GM18868 (cell line): ENCODE results near the gene MFAP1.

ENCODE experiments used
- ATAC-seq: cut with Tn5 transposase; IDR thresholded peaks from one replicate; pipeline ENCODE4 v1.9.1; 2021; ENCODE audit warnings: mild to moderate bottlenecking, moderate library complexity; ENCODE audit not compliant: unreplicated experiment

Gene MFAP1

GRCh38 chr15:43777267-43777914, 47.1 kb downstream of the MFAP1 start:
- peak; percentile 54 for ATAC-seq

- peak; percentile 48 for ATAC-seq
Measured at GRCh38 chr15:43776718-43777266, 47.7 kb downstream of the MFAP1 start, which contains the start of gene ELL3. ELL3 (minus strand) TSS chr15:43776966; CDS start chr15:43776901, 65 bp downstream.

GRCh38 chr15:43776101-43776717, 48.3 kb downstream of the MFAP1 start:
- peak; percentile 63 for ATAC-seq

- no peak for ATAC-seq
Measured at GRCh38 chr15:43775411-43775965, 49.0 kb downstream of the MFAP1 start.

DNA sequence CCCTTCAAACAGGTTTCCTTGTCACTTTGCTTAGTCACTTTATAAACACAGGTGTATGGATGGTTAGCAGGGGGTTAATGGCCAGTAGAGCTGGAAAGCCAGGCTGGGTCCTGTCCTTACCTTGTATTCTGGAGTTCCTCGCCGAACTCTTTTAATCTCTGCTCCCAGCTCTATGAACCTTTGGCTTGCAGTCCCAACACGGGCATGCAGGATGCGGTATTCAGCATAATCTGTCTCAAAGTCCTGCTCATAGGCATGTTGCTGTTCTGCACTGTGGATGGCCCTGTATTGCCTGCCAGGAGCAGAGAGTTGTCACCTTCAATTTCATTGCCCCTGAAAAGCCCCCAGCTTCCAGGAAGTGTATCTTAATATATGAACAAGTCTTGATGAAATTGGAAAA, 50.4 kb downstream of the MFAP1 start:
- no peak for ATAC-seq

DNA sequence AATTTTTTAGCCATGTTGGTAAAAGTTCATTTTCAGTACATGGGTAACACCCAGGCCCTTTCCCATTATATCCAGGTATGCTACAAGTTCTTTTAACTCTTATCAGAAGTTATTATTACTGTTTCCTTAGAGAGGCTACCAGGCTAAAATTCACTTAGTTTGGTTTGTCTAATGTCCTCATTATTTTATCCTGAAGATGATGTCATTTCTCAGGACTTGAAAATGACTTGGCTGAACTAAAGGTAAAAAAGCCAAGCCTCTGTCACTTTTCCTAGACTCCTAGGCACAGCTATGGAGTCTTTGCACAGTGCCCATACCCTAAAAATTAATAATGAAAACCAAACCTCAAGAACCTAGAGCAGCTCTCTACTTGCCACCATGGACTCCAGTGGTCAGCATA, 51.9 kb downstream of the MFAP1 start:
- no peak for ATAC-seq

- ATAC-seq = no peak
Measured at GRCh38 chr15:43771816-43772215, 52.7 kb downstream of the MFAP1 start.

GRCh38 chr15:43769584-43770228, 54.8 kb downstream of the MFAP1 start:
- ATAC-seq = no peak

DNA sequence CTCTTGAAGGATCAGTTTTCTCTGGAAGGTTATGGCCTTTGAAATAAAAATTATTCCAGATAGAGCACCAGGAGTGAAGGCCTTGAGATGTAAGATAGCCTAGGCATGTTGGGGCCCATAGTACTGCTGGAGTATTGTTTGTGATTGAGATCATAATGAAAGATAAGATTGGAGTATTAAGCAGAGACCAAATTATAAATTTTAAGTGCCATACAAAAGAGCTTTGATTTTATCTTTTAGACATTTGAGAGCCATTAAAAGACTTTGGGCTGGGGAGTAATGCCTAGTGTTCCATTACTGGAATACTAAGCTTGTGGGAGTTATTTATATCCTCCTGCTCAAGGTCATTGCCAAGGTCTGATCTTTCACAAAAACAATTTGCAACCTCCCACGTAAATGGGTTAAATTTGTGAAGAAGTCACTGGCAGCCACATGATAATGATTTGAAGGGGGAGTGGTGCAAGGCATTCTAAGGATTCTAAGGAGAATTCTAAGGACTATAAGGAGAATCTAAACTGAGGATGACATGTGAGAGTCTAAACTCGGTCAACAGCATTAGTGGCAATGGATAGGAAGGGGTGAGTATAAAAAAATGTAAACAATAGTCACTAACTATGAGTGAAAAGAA, 60.6 kb downstream of the MFAP1 start:
- no peak for ATAC-seq

GRCh38 chr15:43762824-43763223, 61.7 kb downstream of the MFAP1 start:
- no peak for ATAC-seq
